Type B pancreatic cell (in vitro differentiated cells): Measurements from ENCODE around the gene ODC1. TPM values are rescaled to one million over a fixed set of nuclear protein-coding genes. Genes with fewer than 3 reads are reported as not detected.

Experiments
- DNase-seq: peaks from one replicate; pipeline ENCODE4 v3.0.0; 2021; ENCODE audit warnings: mixed read lengths; ENCODE audit not compliant: unreplicated experiment; ENCODE audit errors: extremely low spot score
- H3K27ac Mint-ChIP-seq: 2 replicates; pipeline ENCODE4 v1.8.0; 2021; ENCODE audit warnings: mild to moderate bottlenecking, mixed read lengths
- H3K27me3 Mint-ChIP-seq: 2 replicates; pipeline ENCODE4 v1.8.0; 2021; ENCODE audit warnings: mixed read lengths
- H3K36me3 Mint-ChIP-seq: 2 replicates; pipeline ENCODE4 v1.8.0; 2021; ENCODE audit warnings: mixed read lengths
- H3K4me1 Mint-ChIP-seq: one replicate; pipeline ENCODE4 v1.8.0; 2021; ENCODE audit warnings: mixed read lengths; ENCODE audit not compliant: unreplicated experiment
- H3K4me3 Mint-ChIP-seq: 2 replicates; pipeline ENCODE4 v1.8.0; 2021; ENCODE audit warnings: mild to moderate bottlenecking, mixed read lengths
- H3K9me3 Mint-ChIP-seq: 2 replicates; pipeline ENCODE4 v1.8.0; 2021; ENCODE audit warnings: mixed read lengths
- total RNA-seq: library from RNA; stranded (reverse); gene quantifications from 2 replicates; pipeline ENCODE4 v1.2.1, GENCODE V29; 2021; ENCODE audit warnings: low replicate concordance
- TF ChIP-seq, protein P1 (sequence below): fragments of 200-600 bp; sonication (generic); conservative IDR thresholded peaks from 2 replicates; pipeline ENCODE4 v1.5.0; 2021; ENCODE audit warnings: antibody characterized with exemption, mild to moderate bottlenecking

Gene ODC1
- total RNA-seq, 1 donor from 2014 or later = 135 TPM

GRCh38 chr2:10424051-10424450, 24.1 kb downstream of the ODC1 start:
- Mint-ChIP-seq H3K36me3 (peaks cover 4% of the 10 kb centered on the region), H3K4me3 (no peak overlapping the region), H3K27me3 (no peaks in the 10 kb centered on the region), H3K9me3 (no peaks in the 10 kb centered on the region), H3K4me1 (peaks cover 5% of the 10 kb centered on the region), H3K27ac (no peak overlapping the region)
- TF ChIP-seq, protein P1, sequence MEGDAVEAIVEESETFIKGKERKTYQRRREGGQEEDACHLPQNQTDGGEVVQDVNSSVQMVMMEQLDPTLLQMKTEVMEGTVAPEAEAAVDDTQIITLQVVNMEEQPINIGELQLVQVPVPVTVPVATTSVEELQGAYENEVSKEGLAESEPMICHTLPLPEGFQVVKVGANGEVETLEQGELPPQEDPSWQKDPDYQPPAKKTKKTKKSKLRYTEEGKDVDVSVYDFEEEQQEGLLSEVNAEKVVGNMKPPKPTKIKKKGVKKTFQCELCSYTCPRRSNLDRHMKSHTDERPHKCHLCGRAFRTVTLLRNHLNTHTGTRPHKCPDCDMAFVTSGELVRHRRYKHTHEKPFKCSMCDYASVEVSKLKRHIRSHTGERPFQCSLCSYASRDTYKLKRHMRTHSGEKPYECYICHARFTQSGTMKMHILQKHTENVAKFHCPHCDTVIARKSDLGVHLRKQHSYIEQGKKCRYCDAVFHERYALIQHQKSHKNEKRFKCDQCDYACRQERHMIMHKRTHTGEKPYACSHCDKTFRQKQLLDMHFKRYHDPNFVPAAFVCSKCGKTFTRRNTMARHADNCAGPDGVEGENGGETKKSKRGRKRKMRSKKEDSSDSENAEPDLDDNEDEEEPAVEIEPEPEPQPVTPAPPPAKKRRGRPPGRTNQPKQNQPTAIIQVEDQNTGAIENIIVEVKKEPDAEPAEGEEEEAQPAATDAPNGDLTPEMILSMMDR = no peak
- no peak for DNase-seq

DNA sequence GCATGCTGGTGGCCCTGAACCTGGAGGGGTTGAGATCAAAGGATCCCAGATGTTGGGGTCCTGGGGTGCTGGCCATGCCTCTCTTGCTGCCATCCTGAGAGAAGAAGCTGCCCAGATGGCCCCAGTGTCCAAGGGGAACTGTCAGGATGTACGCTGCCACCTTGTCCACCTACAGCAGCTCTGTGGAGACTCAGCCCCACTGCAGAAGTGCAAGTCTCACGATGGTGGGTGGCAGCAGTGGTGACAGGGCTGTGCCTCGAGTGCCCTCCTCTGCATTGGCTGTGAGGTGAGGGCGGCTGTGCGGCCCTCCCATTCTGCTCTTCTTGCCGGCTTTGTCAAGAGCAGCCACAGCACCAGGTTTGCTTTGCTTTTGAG, 24.7 kb downstream of the ODC1 start:
- Mint-ChIP-seq H3K36me3 (peaks cover 4% of the 10 kb centered on the region), H3K27me3 (no peaks in the 10 kb centered on the region), H3K4me3 (no peak overlapping the region), H3K9me3 (no peaks in the 10 kb centered on the region), H3K4me1 (peaks cover 5% of the 10 kb centered on the region), H3K27ac (no peak overlapping the region)
- no peak for DNase-seq
- TF ChIP-seq, protein P1 = no peak

GRCh38 chr2:10422732-10423399, 25.3 kb downstream of the ODC1 start:
- Mint-ChIP-seq H3K27ac (no peak overlapping the region), H3K9me3 (no peaks in the 10 kb centered on the region), H3K36me3 (peaks cover 4% of the 10 kb centered on the region), H3K4me3 (no peak overlapping the region), H3K27me3 (no peaks in the 10 kb centered on the region), H3K4me1 (peaks cover 5% of the 10 kb centered on the region)
- DNase-seq = no peak
- TF ChIP-seq, protein P1 = no peak

- no peak overlapping the region for H3K27ac Mint-ChIP-seq
- H3K4me1 Mint-ChIP-seq = no peaks in the 10 kb centered on the region
- TF ChIP-seq, protein P1 = no peak
- DNase-seq = no peak
- no peak overlapping the region for H3K4me3 Mint-ChIP-seq
- H3K27me3 Mint-ChIP-seq = no peaks in the 10 kb centered on the region
- H3K36me3 Mint-ChIP-seq = no peaks in the 10 kb centered on the region
- no peaks in the 10 kb centered on the region for H3K9me3 Mint-ChIP-seq
Measured at GRCh38 chr2:10422251-10422650, 25.9 kb downstream of the ODC1 start.

GRCh38 chr2:10419553-10420257, 28.4 kb downstream of the ODC1 start:
- Mint-ChIP-seq H3K27ac (no peak overlapping the region), H3K4me3 (no peak overlapping the region), H3K9me3 (no peaks in the 10 kb centered on the region), H3K27me3 (no peaks in the 10 kb centered on the region), H3K4me1 (no peaks in the 10 kb centered on the region), H3K36me3 (no peaks in the 10 kb centered on the region)
- DNase-seq = no peak
- TF ChIP-seq, protein P1 = no peak
